Hepatocyte (in vitro differentiated cells): ENCODE results near the gene SPATC1L. TPM values are rescaled to one million over a fixed set of nuclear protein-coding genes. Genes with fewer than 3 reads are reported as not detected.

ENCODE experiments used
- DNase-seq: peaks from one replicate; pipeline ENCODE4 v3.0.0-alpha.2; 2016; ENCODE audit warnings: low spot score
- H2AFZ ChIP-seq: fragments of 200-600 bp; sonication (generic); 2 replicates; pipeline ENCODE4 v1.6.0; 2016; ENCODE audit warnings: antibody characterized with exemption, mild to moderate bottlenecking
- H3K27ac ChIP-seq: fragments of 200-600 bp; sonication (generic); 2 replicates; pipeline ENCODE4 v1.5.1; 2016; ENCODE audit warnings: mild to moderate bottlenecking
- H3K27me3 ChIP-seq: fragments of 200-600 bp; sonication (generic); 2 replicates; pipeline ENCODE4 v1.6.1; 2016
- H3K36me3 ChIP-seq: fragments of 200-600 bp; sonication (generic); replicated peaks from 2 replicates; pipeline ENCODE4 v1.5.1; 2016; ENCODE audit warnings: low read depth; ENCODE audit not compliant: insufficient read depth
- H3K4me1 ChIP-seq: fragments of 200-600 bp; sonication (generic); 2 replicates; pipeline ENCODE4 v1.5.1; 2016; ENCODE audit warnings: mild to moderate bottlenecking, moderate library complexity; ENCODE audit not compliant: insufficient read depth
- H3K4me2 ChIP-seq: fragments of 200-600 bp; sonication (generic); 2 replicates; pipeline ENCODE4 v1.6.0; 2016
- H3K4me3 ChIP-seq: fragments of 200-600 bp; sonication (generic); 2 replicates; pipeline ENCODE4 v1.5.1; 2016; ENCODE audit warnings: mild to moderate bottlenecking
- H3K79me2 ChIP-seq: fragments of 200-600 bp; sonication (generic); 2 replicates; pipeline ENCODE4 v1.6.0; 2017; ENCODE audit warnings: mild to moderate bottlenecking
- H3K9me2 ChIP-seq: fragments of 200-600 bp; sonication (generic); replicated peaks from 2 replicates; pipeline ENCODE4 v1.6.0; 2017; ENCODE audit warnings: mild to moderate bottlenecking; ENCODE audit not compliant: insufficient read depth
- H3K9me3 ChIP-seq: fragments of 200-600 bp; sonication (generic); 2 replicates; pipeline ENCODE4 v1.5.1; 2016; ENCODE audit warnings: low read depth, mild to moderate bottlenecking
- H4K20me1 ChIP-seq: fragments of 200-600 bp; sonication (generic); 2 replicates; pipeline ENCODE4 v1.6.0; 2016; ENCODE audit warnings: mild to moderate bottlenecking; ENCODE audit not compliant: insufficient read depth, poor library complexity, severe bottlenecking
- CTCF ChIP-seq: fragments of 200-600 bp; sonication (generic); IDR thresholded peaks from 2 replicates; pipeline ENCODE4 v1.5.1; 2016; ENCODE audit warnings: antibody characterized with exemption, mild to moderate bottlenecking; ENCODE audit not compliant: poor library complexity
- EZH2 ChIP-seq: fragments of 200-600 bp; sonication (generic); IDR thresholded peaks from 2 replicates; pipeline ENCODE4 v1.6.1; 2016; ENCODE audit warnings: antibody characterized with exemption, mild to moderate bottlenecking, borderline replicate concordance
- EZH2phosphoT487 ChIP-seq: fragments of 200-600 bp; sonication (generic); IDR thresholded peaks from one replicate; pipeline ENCODE4 v1.6.1; 2018; ENCODE audit warnings: antibody characterized with exemption, mild to moderate bottlenecking, low read depth, moderate library complexity; ENCODE audit not compliant: unreplicated experiment, severe bottlenecking
- WGBS: methylation state at CpG from one replicate; pipeline ENCODE4 v1.1.6; 2016; ENCODE audit warnings: low lambda C conversion rate; ENCODE audit errors: missing lambda C conversion rate; 5-methylcytosine and 5-hydroxymethylcytosine counted together
- polyA plus RNA-seq: library from polyadenylated mRNA; unstranded; fragments of >200 nt; fragmentation: Nextera tagmentation; extraction: Ambion mirVana; gene quantifications from 2 replicates; pipeline ENCODE4 v1.2.1, GENCODE V29; 2016
- total RNA-seq: library from RNA; depleted of rRNA; stranded (reverse); fragments of >200 nt; gene quantifications from 2 replicates; pipeline ENCODE4 v1.2.3, GENCODE V29; 2014

SPATC1L gene
- total and polyA plus RNA-seq, 2 experiments from 2014 or later = 10.1 to 24.2 TPM

- no peak for TF ChIP-seq EZH2
- no peak for TF ChIP-seq EZH2phosphoT487
- no peak for TF ChIP-seq CTCF
- no peak overlapping the region for H2AFZ ChIP-seq
- no peaks in the 10 kb centered on the region for H3K27me3 ChIP-seq
- no peaks in the 10 kb centered on the region for H3K9me3 ChIP-seq
- H3K9me2 ChIP-seq = no peaks in the 10 kb centered on the region
- no peaks in the 10 kb centered on the region for H3K36me3 ChIP-seq
- no peaks in the 10 kb centered on the region for H3K4me1 ChIP-seq
- 73% methylated on average over 13 of the region's 13 CpGs for WGBS
- H4K20me1 ChIP-seq = peaks cover 49% of the 10 kb centered on the region
- no peak overlapping the region for H3K27ac ChIP-seq
- peaks cover 54% of the 10 kb centered on the region for H3K79me2 ChIP-seq
- no peak overlapping the region for H3K4me3 ChIP-seq
- DNase-seq = no peak
- no peak overlapping the region for H3K4me2 ChIP-seq
Measured at GRCh38 chr21:46219591-46220239, 35.5 kb upstream of the SPATC1L start.

GRCh38 chr21:46218906-46219590, 34.8 kb upstream of the SPATC1L start:
- no peaks in the 10 kb centered on the region for H3K36me3 ChIP-seq
- H3K27ac ChIP-seq = no peak overlapping the region
- 89% methylated on average over 15 of the region's 16 CpGs for WGBS
- peaks cover under 1% of the 10 kb centered on the region for H3K4me1 ChIP-seq
- TF ChIP-seq EZH2phosphoT487 (no peak), EZH2 (no peak), CTCF (no peak)
- no peak overlapping the region for H3K4me3 ChIP-seq
- H2AFZ ChIP-seq = no peak overlapping the region
- no peaks in the 10 kb centered on the region for H3K9me3 ChIP-seq
- no peaks in the 10 kb centered on the region for H3K9me2 ChIP-seq
- H3K27me3 ChIP-seq = no peaks in the 10 kb centered on the region
- peaks cover 48% of the 10 kb centered on the region for H3K79me2 ChIP-seq
- H4K20me1 ChIP-seq = peaks cover 43% of the 10 kb centered on the region
- no peak overlapping the region for H3K4me2 ChIP-seq
- DNase-seq = no peak

- Histone ChIP-seq H4K20me1 (peaks cover 33% of the 10 kb centered on the region), H3K27me3 (no peaks in the 10 kb centered on the region), H3K9me2 (no peaks in the 10 kb centered on the region), H3K36me3 (no peaks in the 10 kb centered on the region), H3K9me3 (no peaks in the 10 kb centered on the region), H3K4me1 (peaks cover 6% of the 10 kb centered on the region), H3K4me3 (no peak overlapping the region), H2AFZ (no peak overlapping the region), H3K4me2 (no peak overlapping the region), H3K27ac (no peak overlapping the region), H3K79me2 (peaks cover 34% of the 10 kb centered on the region)
- 93% methylated on average over 20 of the region's 22 CpGs for WGBS
- TF ChIP-seq EZH2phosphoT487 (no peak), CTCF (no peak), EZH2 (no peak)
- DNase-seq = no peak
Measured at GRCh38 chr21:46217511-46218196, 33.4 kb upstream of the SPATC1L start.
